Naive B cell (primary cell): ENCODE measurements around the gene ZFYVE16. TPM values are rescaled to one million over a fixed set of nuclear protein-coding genes. Genes with fewer than 3 reads are reported as not detected.
"Not testable (repeated sequence)": the region's sequence is repeated elsewhere in the genome, so short reads cannot be mapped to it uniquely, and the experiment has no call there.

Experiments used
- ATAC-seq, 2 donors: fragments of 150-1000 bp; cut with Tn5 transposase; 2 replicates each; pipeline ENCODE4 v1.10.0; 2021; ENCODE audit warnings: low read depth in 2 of 2, mild to moderate bottlenecking in 2 of 2, moderate library complexity in 2 of 2
- DNase-seq: peaks from one replicate; pipeline ENCODE4 v3.0.0; 2022
- H3K27ac Mint-ChIP-seq, 6 donors: one replicate each; pipeline ENCODE4 v1.8.0; 2020 to 2022; ENCODE audit warnings: mild to moderate bottlenecking in 6 of 6, mixed read lengths in 6 of 6, moderate library complexity in 5 of 6, inconsistent platforms in 2 of 6
- H3K27me3 Mint-ChIP-seq, 3 donors: one replicate each; pipeline ENCODE4 v1.8.0; 2021 to 2022; ENCODE audit warnings: mixed read lengths in 3 of 3, mild to moderate bottlenecking in 1 of 3
- H3K36me3 Mint-ChIP-seq, 2 donors: one replicate each; pipeline ENCODE4 v1.8.0; 2020 to 2022; ENCODE audit warnings: mixed read lengths in 2 of 2, inconsistent platforms in 1 of 2, mild to moderate bottlenecking in 1 of 2
- H3K4me1 Mint-ChIP-seq, 3 donors: one replicate each; pipeline ENCODE4 v1.8.0; 2020 to 2022; ENCODE audit warnings: mixed read lengths in 3 of 3, inconsistent platforms in 1 of 3, mild to moderate bottlenecking in 1 of 3, moderate library complexity in 1 of 3
- H3K4me3 Mint-ChIP-seq, 8 donors: one replicate each; pipeline ENCODE4 v1.8.0; 2020 to 2022; ENCODE audit warnings: mild to moderate bottlenecking in 8 of 8, mixed read lengths in 8 of 8, moderate library complexity in 8 of 8, inconsistent platforms in 2 of 8
- H3K9me3 Mint-ChIP-seq, 7 donors: one replicate each; pipeline ENCODE4 v1.8.0; 2020 to 2022; ENCODE audit warnings: mixed read lengths in 7 of 7, mild to moderate bottlenecking in 5 of 7, inconsistent platforms in 2 of 7, moderate library complexity in 1 of 7
- polyA plus RNA-seq, 6 donors: library from polyadenylated mRNA; unstranded; fragments of 300-500 nt; fragmentation: Illumina TruSeq; gene quantifications; one replicate each; pipeline ENCODE4 v1.2.3, GENCODE V29; 2021; ENCODE audit warnings: low read depth in 6 of 6

ZFYVE16 gene
- polyA plus RNA-seq, 6 donors from 2014 or later = 3.7 to 9.2 (median 8.0) TPM

DNA sequence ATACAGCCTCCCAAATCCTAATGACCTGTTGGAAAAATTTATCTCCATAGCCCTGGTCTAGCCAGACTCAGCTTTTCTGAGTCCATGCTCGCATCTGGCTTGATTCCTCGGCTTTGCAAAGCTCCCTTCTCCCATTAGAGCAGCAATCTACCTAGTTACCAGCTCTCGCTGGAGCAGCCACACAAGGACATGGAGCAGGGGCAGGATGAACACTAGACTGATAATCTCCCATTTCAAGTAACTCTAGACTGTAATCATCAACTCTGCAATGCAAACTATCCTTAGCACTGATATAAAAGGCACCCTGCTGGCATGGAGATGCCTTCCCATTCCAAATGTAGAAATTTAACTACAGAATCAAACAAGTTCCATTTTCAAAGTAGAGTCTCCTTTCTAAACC is 17.5 kb upstream of the ZFYVE16 start:
- DNase-seq, H3K4me1 Mint-ChIP-seq, ATAC-seq, H3K36me3 Mint-ChIP-seq, H3K4me3 Mint-ChIP-seq, H3K27ac Mint-ChIP-seq: not testable (repeated sequence)
- H3K9me3 Mint-ChIP-seq = peaks cover 0 to 19% (median 0%) of the 10 kb centered on the region in 7 donors
- peaks cover 0 to 47% (median 34%) of the 10 kb centered on the region in 3 donors for H3K27me3 Mint-ChIP-seq

DNA sequence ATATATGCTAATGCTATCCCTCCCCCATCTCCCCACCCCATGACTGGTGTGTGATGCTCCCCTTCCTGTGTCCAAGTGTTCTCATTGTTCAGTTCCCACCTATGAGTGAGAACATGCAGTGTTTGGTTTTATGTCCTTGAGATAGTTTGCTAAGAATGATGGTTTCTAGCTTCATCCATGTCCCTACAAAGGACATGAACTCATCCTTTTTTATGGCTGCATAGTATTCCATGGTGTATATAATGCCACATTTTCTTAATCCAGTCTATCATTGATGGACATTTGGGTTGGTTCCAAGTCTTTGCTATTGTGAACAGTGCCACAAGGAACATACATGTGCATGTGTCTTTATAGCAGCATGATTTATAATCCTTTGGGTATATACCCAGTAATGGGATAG is 16.6 kb upstream of the ZFYVE16 start:
- Mint-ChIP-seq H3K27me3 (peaks cover 0 to 53% (median 34%) of the 10 kb centered on the region in 3 donors), H3K9me3 (peaks cover 0 to 19% (median 0%) of the 10 kb centered on the region in 7 donors)
- not testable (repeated sequence) for H3K4me3 Mint-ChIP-seq, DNase-seq, H3K4me1 Mint-ChIP-seq, H3K27ac Mint-ChIP-seq, H3K36me3 Mint-ChIP-seq, ATAC-seq

DNA sequence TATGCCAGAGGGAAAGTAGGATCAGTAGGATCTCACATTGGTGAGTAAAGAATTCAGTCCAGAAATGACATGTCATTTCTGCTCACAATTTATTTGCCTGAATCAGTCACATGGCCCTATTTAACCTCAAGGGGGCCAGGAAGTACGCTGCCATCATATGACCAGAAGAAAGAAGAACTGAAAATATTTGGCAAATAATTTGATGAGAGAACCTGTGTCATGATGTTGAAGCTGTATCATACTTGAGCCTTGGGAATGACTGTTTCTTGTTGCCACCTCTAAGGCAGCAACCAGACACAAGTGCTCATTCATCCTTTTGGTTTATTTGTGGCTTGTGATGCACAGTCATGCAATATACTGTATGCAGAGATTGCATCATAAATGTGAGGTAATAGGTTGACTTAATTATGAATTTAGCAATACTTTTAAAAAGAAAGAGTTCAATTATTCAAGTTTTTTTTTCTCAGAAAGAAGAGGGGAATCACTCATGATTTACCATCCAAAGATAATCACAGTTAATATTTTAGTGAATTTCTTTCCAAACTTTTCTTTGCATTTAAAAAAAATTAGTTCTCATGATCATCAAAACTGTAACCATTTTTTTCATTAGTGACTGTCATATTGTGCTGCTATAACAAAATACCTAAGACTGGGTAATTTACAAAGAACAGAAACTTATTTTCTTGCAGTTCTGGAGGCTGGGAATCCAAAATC is 8.2 kb upstream of the ZFYVE16 start:
- H3K27me3 Mint-ChIP-seq = peaks cover 3 to 12% (median 5%) of the 10 kb centered on the region in 3 donors
- DNase-seq (peak; percentile 70), ATAC-seq (peak; percentile 97 to 98)
- H3K4me3 Mint-ChIP-seq = peak overlapping the region in 5 of 8 donors; percentile 2 to 56 (median 10)
- H3K4me1 Mint-ChIP-seq = peaks cover 7 to 15% (median 14%) of the 10 kb centered on the region in 3 donors
- peak overlapping the region in 5 of 6 donors; percentile 54 to 95 (median 74) for H3K27ac Mint-ChIP-seq
- H3K36me3 Mint-ChIP-seq = no peaks in the 10 kb centered on the region
- peaks cover 0 to 13% (median 3%) of the 10 kb centered on the region in 7 donors for H3K9me3 Mint-ChIP-seq

DNA sequence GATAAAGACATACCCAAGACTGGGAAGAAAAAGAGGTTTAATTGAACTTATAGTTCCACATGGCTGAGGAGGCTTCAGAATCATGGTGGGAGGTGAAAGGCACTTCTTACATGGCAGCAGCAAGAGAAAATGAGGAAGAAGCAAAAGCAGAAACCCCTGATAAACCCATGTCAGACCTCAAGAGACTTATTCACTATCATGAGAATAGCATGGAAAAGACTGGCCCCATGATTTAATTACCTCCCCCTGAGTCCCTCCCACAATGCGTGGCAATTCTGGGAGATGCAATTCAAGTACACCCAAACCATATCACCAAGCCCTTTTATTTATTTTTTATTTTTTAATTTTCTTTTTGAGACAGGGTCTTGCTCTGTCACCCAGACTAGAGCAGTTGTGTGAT is 7.5 kb upstream of the ZFYVE16 start:
- H3K36me3 Mint-ChIP-seq, H3K4me3 Mint-ChIP-seq, H3K27me3 Mint-ChIP-seq, ATAC-seq, DNase-seq: not testable (repeated sequence)
- Mint-ChIP-seq H3K27ac (peak overlapping the region in 4 of 6 donors; percentile 24 to 77 (median 59)), H3K4me1 (peaks cover 7 to 15% (median 14%) of the 10 kb centered on the region in 3 donors), H3K9me3 (peaks cover 0 to 13% (median 3%) of the 10 kb centered on the region in 7 donors)

DNA sequence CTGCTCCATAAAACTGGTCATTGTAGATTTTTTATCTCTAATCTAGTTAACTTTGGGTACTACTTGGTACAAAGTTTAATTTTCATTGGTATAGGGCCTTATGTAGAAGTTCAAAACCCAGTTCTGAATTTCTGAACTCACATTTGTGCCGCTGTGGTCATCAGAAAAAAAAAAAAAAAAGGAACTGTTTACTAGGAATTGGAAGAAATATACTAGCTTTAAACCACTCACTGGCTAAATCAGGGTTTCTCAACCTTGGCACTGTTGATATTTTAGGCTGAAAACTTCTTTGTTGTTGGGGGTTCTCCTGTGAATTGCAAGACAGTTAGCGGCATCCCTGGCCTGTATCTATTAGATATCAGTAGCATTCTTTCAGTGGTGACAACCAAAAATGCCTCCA is 4.1 kb upstream of the ZFYVE16 start:
- H3K36me3 Mint-ChIP-seq = no peaks in the 10 kb centered on the region
- peaks cover 0 to 13% (median 3%) of the 10 kb centered on the region in 7 donors for H3K9me3 Mint-ChIP-seq
- no peak for DNase-seq
- H3K4me3 Mint-ChIP-seq = no peak overlapping the region
- peaks cover 11 to 29% (median 28%) of the 10 kb centered on the region in 3 donors for H3K4me1 Mint-ChIP-seq
- no peak for ATAC-seq
- peaks cover 0 to 3% (median 0%) of the 10 kb centered on the region in 3 donors for H3K27me3 Mint-ChIP-seq
- peak overlapping the region in 1 of 6 donors; percentile 65 for H3K27ac Mint-ChIP-seq

DNA sequence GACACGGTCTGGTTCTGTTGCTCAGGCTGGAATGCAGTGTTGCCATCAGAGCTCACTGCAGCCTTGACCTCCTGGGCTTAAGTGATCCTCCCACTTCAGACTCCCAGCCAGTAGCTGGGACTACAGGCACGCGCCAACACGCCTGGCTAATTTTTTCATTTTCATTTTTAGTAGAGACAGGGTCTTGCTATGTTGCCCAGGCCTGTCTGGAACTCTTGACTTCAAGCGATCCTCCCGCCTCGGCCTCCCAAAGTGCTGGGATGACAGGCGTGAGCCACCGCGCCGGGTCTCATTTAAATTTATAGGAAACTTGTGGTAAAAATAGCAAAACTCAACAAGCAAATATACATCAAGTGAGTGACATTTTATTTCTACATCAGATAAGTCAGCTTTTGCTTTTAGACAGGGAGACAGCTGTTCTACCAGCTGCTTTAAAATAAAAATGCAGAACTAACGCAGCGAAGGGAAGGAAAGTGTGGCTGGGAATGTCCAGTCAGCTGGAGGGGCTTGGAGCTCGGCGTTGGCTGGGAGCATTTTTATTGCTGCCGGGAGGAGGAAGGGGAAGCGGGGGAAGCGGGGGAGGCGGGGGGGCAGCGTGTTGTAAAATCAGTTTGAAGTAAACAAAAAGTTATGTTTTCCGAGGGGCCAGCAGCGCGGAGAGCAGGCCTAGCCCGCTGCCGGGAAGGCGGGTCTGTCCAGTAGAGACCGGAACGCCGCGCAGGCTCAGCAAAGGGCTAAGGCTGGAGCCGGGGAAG is 707 bp upstream of the ZFYVE16 start:
- no peaks in the 10 kb centered on the region for H3K27me3 Mint-ChIP-seq
- peaks cover 13 to 29% (median 28%) of the 10 kb centered on the region in 3 donors for H3K4me1 Mint-ChIP-seq
- no peaks in the 10 kb centered on the region for H3K9me3 Mint-ChIP-seq
- H3K4me3 Mint-ChIP-seq = peak overlapping the region; percentile 93 to 99 (median 96)
- DNase-seq (no peak), ATAC-seq (peak; percentile 3 to 6)
- no peaks in the 10 kb centered on the region for H3K36me3 Mint-ChIP-seq
- peak overlapping the region; percentile 97 to 100 (median 98) for H3K27ac Mint-ChIP-seq

DNA sequence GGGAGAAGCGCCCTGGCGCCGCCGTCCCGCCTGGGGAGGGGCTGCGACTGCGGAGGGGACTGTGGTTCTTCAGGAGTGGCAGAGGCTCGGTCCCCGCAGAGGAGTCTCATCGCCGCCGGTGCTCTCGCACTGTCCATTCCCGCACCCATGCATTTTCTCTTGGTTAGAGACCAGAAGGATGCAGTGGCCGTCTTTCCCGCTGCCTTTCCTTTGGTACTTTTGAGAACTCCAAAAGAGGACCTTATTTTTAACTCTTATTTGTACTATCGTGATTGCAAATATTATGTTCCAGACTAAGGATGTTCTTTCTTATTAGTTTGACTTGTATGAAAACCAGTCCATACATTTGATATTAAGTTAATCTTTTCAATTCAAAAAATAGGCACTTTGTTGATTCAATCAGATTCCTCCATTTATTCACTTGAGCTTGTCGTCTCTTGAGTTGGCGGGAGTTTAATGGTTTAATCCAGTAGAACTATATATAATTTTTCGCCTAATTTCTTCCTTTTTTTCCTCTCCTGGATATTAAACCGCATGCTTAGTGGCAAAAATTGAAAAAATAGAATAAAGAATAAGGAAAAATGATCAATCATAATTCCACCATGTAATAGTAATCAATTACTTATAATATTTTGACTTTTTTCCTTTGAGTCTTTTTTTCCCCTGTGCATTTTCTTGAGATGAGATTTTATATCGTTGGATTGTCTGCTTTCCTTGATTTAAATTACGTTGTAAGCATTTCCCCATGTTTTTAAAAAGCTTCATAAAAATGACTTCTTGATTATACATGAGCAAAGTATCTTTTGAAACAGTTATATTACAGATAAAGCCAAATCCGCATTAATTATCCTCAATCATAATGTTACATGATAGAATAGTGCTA is 861 bp downstream of the ZFYVE16 start:
- ATAC-seq (peak; percentile 17 to 19), DNase-seq (no peak)
- Mint-ChIP-seq H3K36me3 (no peaks in the 10 kb centered on the region), H3K4me3 (peak overlapping the region; percentile 93 to 99 (median 96)), H3K27ac (peak overlapping the region in 5 of 6 donors; percentile 79 to 99 (median 92)), H3K9me3 (no peaks in the 10 kb centered on the region), H3K27me3 (no peaks in the 10 kb centered on the region), H3K4me1 (peaks cover 13 to 30% (median 28%) of the 10 kb centered on the region in 3 donors)

DNA sequence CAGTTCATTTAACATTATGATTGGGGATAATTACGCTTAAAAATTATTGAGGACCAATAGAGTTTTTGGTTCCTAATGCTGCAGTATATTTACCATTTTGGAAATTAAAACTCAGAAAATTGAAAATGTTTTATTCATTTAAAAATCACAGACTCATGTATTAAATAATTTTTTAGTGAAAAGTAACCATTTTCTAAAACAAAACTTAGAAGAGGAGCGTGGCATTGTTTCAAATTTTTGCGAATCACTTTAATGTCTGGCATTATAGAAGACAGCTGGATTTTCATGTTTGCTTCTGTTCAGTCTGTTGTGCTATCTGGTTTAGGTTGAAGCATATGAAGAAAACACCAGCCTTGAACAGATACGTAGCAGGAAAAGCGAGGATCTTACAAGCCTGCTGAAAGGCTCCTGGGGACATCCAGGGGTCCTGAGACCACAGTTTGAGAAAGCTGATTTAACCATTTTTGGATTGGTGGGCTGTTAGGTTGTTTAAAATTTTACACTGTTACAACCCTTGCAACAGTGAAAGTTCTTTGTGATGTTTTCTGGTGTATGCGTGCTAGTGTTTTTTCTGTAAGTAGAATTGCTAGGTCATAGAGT is 1.6 kb downstream of the ZFYVE16 start:
- Mint-ChIP-seq H3K4me3 (peak overlapping the region in 5 of 8 donors; percentile 95 to 99 (median 97)), H3K4me1 (peaks cover 16 to 38% (median 28%) of the 10 kb centered on the region in 3 donors), H3K36me3 (peaks cover 0 to 7% of the 10 kb centered on the region in 2 donors), H3K9me3 (no peaks in the 10 kb centered on the region), H3K27ac (peak overlapping the region in 1 of 6 donors; percentile 98), H3K27me3 (no peaks in the 10 kb centered on the region)
- ATAC-seq = no peak
- no peak for DNase-seq

DNA sequence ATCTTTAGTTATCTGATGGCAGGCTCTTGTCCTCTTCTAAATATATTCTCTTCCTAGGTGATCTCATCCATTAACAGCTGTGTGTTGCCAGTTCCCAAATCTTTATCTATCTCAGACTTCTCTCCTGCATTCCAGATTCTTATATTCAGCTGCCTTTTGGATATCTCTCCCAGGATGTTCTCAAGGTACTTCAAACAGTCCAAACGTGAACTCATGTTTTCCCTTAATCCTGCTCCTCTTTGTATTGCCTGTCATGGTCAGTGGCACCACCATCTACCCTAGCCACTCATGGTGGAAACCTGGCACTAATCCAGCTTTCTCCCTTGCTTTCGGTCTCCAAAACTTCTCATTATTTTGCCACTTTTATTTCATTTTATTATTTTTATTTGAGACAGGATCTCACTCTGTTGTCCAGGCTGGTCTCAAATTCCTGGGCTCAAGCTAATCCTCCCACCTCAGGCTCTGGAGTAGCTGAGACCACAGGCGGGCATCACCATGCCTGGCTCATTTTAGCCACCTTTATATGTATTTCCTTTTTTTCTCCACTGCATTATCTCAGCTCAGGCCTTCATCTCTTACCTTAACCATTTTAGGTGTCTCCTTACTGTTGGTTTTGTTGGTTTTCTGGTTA is 3.8 kb downstream of the ZFYVE16 start:
- Mint-ChIP-seq H3K4me1 (peaks cover 16 to 40% (median 24%) of the 10 kb centered on the region in 3 donors), H3K27ac (peak overlapping the region in 1 of 6 donors; percentile 62), H3K36me3 (peaks cover 4 to 7% of the 10 kb centered on the region in 2 donors), H3K27me3 (no peaks in the 10 kb centered on the region), H3K9me3 (no peaks in the 10 kb centered on the region), H3K4me3 (peak overlapping the region in 1 of 8 donors; percentile 58)
- ATAC-seq = no peak
- no peak for DNase-seq

DNA sequence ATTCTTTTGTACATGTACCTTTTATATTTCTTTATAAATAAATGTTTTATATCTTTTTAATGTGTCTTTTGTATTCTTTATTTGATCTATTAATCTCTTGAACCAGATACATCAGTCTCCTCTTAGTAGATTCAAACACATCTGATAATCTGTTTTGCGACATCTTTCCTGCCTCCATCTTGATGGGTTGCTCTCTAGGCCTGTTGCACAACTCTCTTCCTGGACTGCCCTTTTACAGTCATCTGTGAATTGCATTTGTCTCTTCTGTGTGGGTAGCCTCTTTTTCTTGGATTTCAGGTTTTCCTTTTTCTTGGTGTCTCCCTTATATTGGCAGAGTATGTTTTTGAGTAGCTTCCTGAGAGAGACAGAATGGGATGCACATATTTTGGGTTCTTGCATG is 6.2 kb downstream of the ZFYVE16 start:
- no peaks in the 10 kb centered on the region for H3K9me3 Mint-ChIP-seq
- peak overlapping the region in 3 of 6 donors; percentile 44 to 74 (median 74) for H3K27ac Mint-ChIP-seq
- DNase-seq (no peak), ATAC-seq (no peak)
- H3K27me3 Mint-ChIP-seq = no peaks in the 10 kb centered on the region
- peaks cover 7 to 8% of the 10 kb centered on the region in 2 donors for H3K36me3 Mint-ChIP-seq
- peaks cover 16 to 29% (median 16%) of the 10 kb centered on the region in 3 donors for H3K4me1 Mint-ChIP-seq
- peak overlapping the region in 1 of 8 donors; percentile 64 for H3K4me3 Mint-ChIP-seq

DNA sequence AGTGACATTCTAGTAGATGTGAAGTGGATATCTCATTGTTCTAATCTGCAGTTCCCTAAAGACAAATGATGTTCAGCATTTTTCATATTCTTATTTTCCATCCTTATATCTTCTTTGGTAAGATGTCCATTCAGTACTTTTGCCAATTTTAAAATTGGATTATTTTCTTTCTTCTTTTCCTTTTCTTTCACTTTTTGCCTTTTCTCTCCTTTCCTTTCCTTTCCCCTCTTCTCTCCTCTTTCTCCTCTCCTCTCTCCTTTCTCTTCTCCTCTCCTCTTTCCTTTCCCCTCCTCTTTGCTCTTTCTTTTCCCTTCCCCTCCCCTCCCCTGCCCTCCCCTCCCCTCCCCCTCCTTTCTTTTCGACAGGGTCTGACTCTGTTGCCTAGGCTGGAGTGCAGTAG is 10.1 kb downstream of the ZFYVE16 start:
- H3K27ac Mint-ChIP-seq = no peak overlapping the region
- no peaks in the 10 kb centered on the region for H3K27me3 Mint-ChIP-seq
- peaks cover 7 to 19% of the 10 kb centered on the region in 2 donors for H3K36me3 Mint-ChIP-seq
- H3K4me1 Mint-ChIP-seq = peaks cover 8 to 16% (median 9%) of the 10 kb centered on the region in 3 donors
- peaks cover 0 to 10% (median 7%) of the 10 kb centered on the region in 7 donors for H3K9me3 Mint-ChIP-seq
- ATAC-seq = no peak
- no peak overlapping the region for H3K4me3 Mint-ChIP-seq
- no peak for DNase-seq

DNA sequence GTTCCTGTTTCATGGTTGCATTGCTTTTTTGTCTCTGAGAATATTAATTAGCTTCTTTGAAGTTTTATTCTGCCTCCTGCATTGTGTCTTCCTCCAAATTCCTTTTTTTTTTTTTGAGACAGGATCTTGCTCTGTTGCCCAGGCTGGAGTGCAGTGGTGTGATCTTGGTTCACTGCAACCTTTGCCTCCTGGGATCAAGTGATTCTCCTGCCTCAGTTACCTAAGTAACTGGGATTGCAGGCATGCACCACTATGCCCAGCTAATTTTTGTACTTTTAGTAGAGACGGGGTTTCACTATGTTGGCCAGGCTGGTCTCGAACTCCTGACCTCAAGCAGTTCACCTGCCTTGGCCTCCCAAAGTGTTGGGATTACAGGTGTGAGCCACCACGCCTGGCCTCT is 16.5 kb downstream of the ZFYVE16 start:
- peaks cover 14 to 26% of the 10 kb centered on the region in 2 donors for H3K36me3 Mint-ChIP-seq
- not testable (repeated sequence) for DNase-seq, H3K27me3 Mint-ChIP-seq, ATAC-seq, H3K27ac Mint-ChIP-seq, H3K4me3 Mint-ChIP-seq
- H3K9me3 Mint-ChIP-seq = peaks cover 4 to 32% (median 18%) of the 10 kb centered on the region in 7 donors
- H3K4me1 Mint-ChIP-seq = peaks cover 8 to 11% (median 8%) of the 10 kb centered on the region in 3 donors
